ENCODE results near the gene CNNM1.

The CNNM1 gene

GRCh38 chr10:99340650-99341049 lies 11.5 kb downstream of the CNNM1 start:
- TF ChIP-seq FOXP2 (optimal IDR thresholded peaks at IDR 0.05; ENCODE audit: borderline replicate concordance, extremely low read depth, extremely low read length, insufficient read depth) (no peak), SIN3A (IDR thresholded peaks at IDR 0.05; ENCODE audit: borderline replicate concordance, insufficient read depth, low read length) (no peak), TAF1 (IDR thresholded peaks at IDR 0.05; ENCODE audit: borderline replicate concordance, insufficient read depth, low read length) (no peak)

- TF ChIP-seq REST (IDR thresholded peaks at IDR 0.05; ENCODE audit: insufficient read depth in 1 of 2, low read depth in 2 of 2, low read length in 2 of 2) (no peak), SIN3A (IDR thresholded peaks at IDR 0.05; ENCODE audit: borderline replicate concordance, insufficient read depth, low read length) (no peak), POLR2AphosphoS5 (IDR thresholded peaks at IDR 0.05; ENCODE audit: low read depth, low read length) (no peak), FOXP2 (optimal IDR thresholded peaks at IDR 0.05; ENCODE audit: borderline replicate concordance, extremely low read depth, extremely low read length, insufficient read depth) (no peak), TAF1 (IDR thresholded peaks at IDR 0.05; ENCODE audit: borderline replicate concordance, insufficient read depth, low read length) (no peak)
Observed at GRCh38 chr10:99341248-99341647, 12.1 kb downstream of the CNNM1 start.

GRCh38 chr10:99341860-99342490 lies 12.8 kb downstream of the CNNM1 start:
- TF ChIP-seq POLR2AphosphoS5 (IDR thresholded peaks at IDR 0.05; ENCODE audit: low read depth, low read length) (no peak), FOXP2 (optimal IDR thresholded peaks at IDR 0.05; ENCODE audit: borderline replicate concordance, extremely low read depth, extremely low read length, insufficient read depth) (no peak), TAF1 (IDR thresholded peaks at IDR 0.05; ENCODE audit: borderline replicate concordance, insufficient read depth, low read length) (no peak), SIN3A (IDR thresholded peaks at IDR 0.05; ENCODE audit: borderline replicate concordance, insufficient read depth, low read length) (no peak), REST (IDR thresholded peaks at IDR 0.05; ENCODE audit: insufficient read depth in 1 of 2, low read depth in 2 of 2, low read length in 2 of 2) (no peak)

GRCh38 chr10:99343262-99343661 lies 14.1 kb downstream of the CNNM1 start:
- no peak for TF ChIP-seq SIN3A (IDR thresholded peaks at IDR 0.05; ENCODE audit: borderline replicate concordance, insufficient read depth, low read length)
- no peak for TF ChIP-seq REST (IDR thresholded peaks at IDR 0.05; ENCODE audit: insufficient read depth in 1 of 2, low read depth in 2 of 2, low read length in 2 of 2)
- no peak for TF ChIP-seq FOXP2 (optimal IDR thresholded peaks at IDR 0.05; ENCODE audit: borderline replicate concordance, extremely low read depth, extremely low read length, insufficient read depth)
- no peak for TF ChIP-seq TAF1 (IDR thresholded peaks at IDR 0.05; ENCODE audit: borderline replicate concordance, insufficient read depth, low read length)
- no peak for TF ChIP-seq POLR2AphosphoS5 (IDR thresholded peaks at IDR 0.05; ENCODE audit: low read depth, low read length)

GRCh38 chr10:99344715-99345114 lies 15.6 kb downstream of the CNNM1 start:
- TF ChIP-seq FOXP2 (optimal IDR thresholded peaks at IDR 0.05; ENCODE audit: borderline replicate concordance, extremely low read depth, extremely low read length, insufficient read depth): no peak
- TF ChIP-seq SIN3A (IDR thresholded peaks at IDR 0.05; ENCODE audit: borderline replicate concordance, insufficient read depth, low read length): no peak
- TF ChIP-seq REST (IDR thresholded peaks at IDR 0.05; ENCODE audit: insufficient read depth in 1 of 2, low read depth in 2 of 2, low read length in 2 of 2): no peak
- TF ChIP-seq POLR2AphosphoS5 (IDR thresholded peaks at IDR 0.05; ENCODE audit: low read depth, low read length): no peak
- TF ChIP-seq TAF1 (IDR thresholded peaks at IDR 0.05; ENCODE audit: borderline replicate concordance, insufficient read depth, low read length): no peak

Data from PFSK-1 (cell line).